NB4 (cell line): ENCODE data around the gene SND1.

Experiments
- CTCF ChIP-seq: IDR thresholded peaks from one replicate; pipeline ENCODE4 v1.5.1; 2012; ENCODE audit warnings: low read depth, low read length
- MAX ChIP-seq: IDR thresholded peaks from 2 replicates; pipeline ENCODE4 v1.6.1; 2011; ENCODE audit warnings: low read depth, low read length
- POLR2A ChIP-seq: IDR thresholded peaks from 2 replicates; pipeline ENCODE4 v1.6.1; 2011; ENCODE audit warnings: mild to moderate bottlenecking; ENCODE audit not compliant: insufficient read length; ENCODE audit errors: extremely low read depth

- TF ChIP-seq CTCF (no peak), POLR2A (no peak), MAX (no peak)
Measured at GRCh38 chr7:127946111-127946510, 294.1 kb downstream of the SND1 start.
